ENCODE measurements around the gene EXOC1.
"Not testable (repeated sequence)": the region's sequence is repeated elsewhere in the genome, so short reads cannot be mapped to it uniquely, and the experiment has no call there.

EXOC1 gene

GRCh38 chr4:55853484-55854046, at the start of gene EXOC1:
EXOC1 (plus strand) TSS chr4:55853648; CDS start chr4:55858324, 4,676 bp downstream.
- H3K4me3 ChIP-seq (ENCODE audit: low read depth, low read length): peak within 1 kb of the TSS; percentile 85
- DNase-seq (ENCODE audit: low read depth): peak; percentile 89

- H3K4me3 ChIP-seq (ENCODE audit: low read depth, low read length): no peak overlapping the region
- no peak for DNase-seq (ENCODE audit: low read depth)
Measured at GRCh38 chr4:55807556-55807955, 45.9 kb upstream of the EXOC1 start.

GRCh38 chr4:55808186-55808585, 45.3 kb upstream of the EXOC1 start:
- no peak for DNase-seq (ENCODE audit: low read depth)
- H3K4me3 ChIP-seq (ENCODE audit: low read depth, low read length): no peak overlapping the region

- DNase-seq (ENCODE audit: low read depth): no peak
- no peak overlapping the region for H3K4me3 ChIP-seq (ENCODE audit: low read depth, low read length)
Measured at GRCh38 chr4:55808632-55809031, 44.8 kb upstream of the EXOC1 start.

GRCh38 chr4:55817691-55818090, 35.8 kb upstream of the EXOC1 start:
- no peak overlapping the region for H3K4me3 ChIP-seq (ENCODE audit: low read depth, low read length)
- no peak for DNase-seq (ENCODE audit: low read depth)

GRCh38 chr4:55819634-55820033, 33.8 kb upstream of the EXOC1 start, which contains the start of gene EXOC1L:
EXOC1L (plus strand) TSS chr4:55819790; CDS start chr4:55820027, 237 bp downstream.
- no peak for DNase-seq (ENCODE audit: low read depth)
- H3K4me3 ChIP-seq (ENCODE audit: low read depth, low read length): peak within 1 kb of the TSS; percentile 32

GRCh38 chr4:55820279-55820678, 33.2 kb upstream of the EXOC1 start:
- DNase-seq (ENCODE audit: low read depth): no peak
- no peak overlapping the region for H3K4me3 ChIP-seq (ENCODE audit: low read depth, low read length)

- DNase-seq (ENCODE audit: low read depth): no peak
Measured at GRCh38 chr4:55822329-55822728, 31.1 kb upstream of the EXOC1 start.

GRCh38 chr4:55824865-55825264, 28.6 kb upstream of the EXOC1 start:
- no peak overlapping the region for H3K4me3 ChIP-seq (ENCODE audit: low read depth, low read length)

More at GRCh38 chr4:55822329-55822728, 31.1 kb upstream of the EXOC1 start:
- no peak overlapping the region for H3K4me3 ChIP-seq (ENCODE audit: low read depth, low read length)

GRCh38 chr4:55826986-55827385, 26.5 kb upstream of the EXOC1 start:
- DNase-seq (ENCODE audit: low read depth): no peak
- H3K4me3 ChIP-seq (ENCODE audit: low read depth, low read length): no peak overlapping the region

More at GRCh38 chr4:55824865-55825264, 28.6 kb upstream of the EXOC1 start:
- DNase-seq (ENCODE audit: low read depth): no peak

GRCh38 chr4:55827582-55827981, 25.9 kb upstream of the EXOC1 start:
- H3K4me3 ChIP-seq (ENCODE audit: low read depth, low read length): no peak overlapping the region
- DNase-seq (ENCODE audit: low read depth): no peak

GRCh38 chr4:55830048-55830447, 23.4 kb upstream of the EXOC1 start:
- no peak overlapping the region for H3K4me3 ChIP-seq (ENCODE audit: low read depth, low read length)
- no peak for DNase-seq (ENCODE audit: low read depth)

- H3K4me3 ChIP-seq (ENCODE audit: low read depth, low read length): no peak overlapping the region
- DNase-seq (ENCODE audit: low read depth): no peak
Measured at GRCh38 chr4:55830716-55831115, 22.7 kb upstream of the EXOC1 start.

- DNase-seq (ENCODE audit: low read depth): peak; percentile 29
- H3K4me3 ChIP-seq (ENCODE audit: low read depth, low read length): no peak overlapping the region
Measured at GRCh38 chr4:55834086-55834795, 19.2 kb upstream of the EXOC1 start.

GRCh38 chr4:55837903-55838302, 15.5 kb upstream of the EXOC1 start:
- H3K4me3 ChIP-seq (ENCODE audit: low read depth, low read length): no peak overlapping the region
- DNase-seq (ENCODE audit: low read depth): no peak

GRCh38 chr4:55838356-55838755, 15.1 kb upstream of the EXOC1 start:
- H3K4me3 ChIP-seq (ENCODE audit: low read depth, low read length): no peak overlapping the region
- no peak for DNase-seq (ENCODE audit: low read depth)

GRCh38 chr4:55838952-55839351, 14.5 kb upstream of the EXOC1 start:
- no peak for DNase-seq (ENCODE audit: low read depth)
- no peak overlapping the region for H3K4me3 ChIP-seq (ENCODE audit: low read depth, low read length)

GRCh38 chr4:55840956-55841355, 12.5 kb upstream of the EXOC1 start:
- H3K4me3 ChIP-seq (ENCODE audit: low read depth, low read length): no peak overlapping the region
- DNase-seq (ENCODE audit: low read depth): no peak

GRCh38 chr4:55841373-55842239, 11.8 kb upstream of the EXOC1 start:
- not testable (repeated sequence) for H3K4me3 ChIP-seq (ENCODE audit: low read depth, low read length)

GRCh38 chr4:55842312-55842711, 11.1 kb upstream of the EXOC1 start:
- DNase-seq (ENCODE audit: low read depth); H3K4me3 ChIP-seq (ENCODE audit: low read depth, low read length): not testable (repeated sequence)

More at GRCh38 chr4:55841373-55842239, 11.8 kb upstream of the EXOC1 start:
- DNase-seq (ENCODE audit: low read depth): not testable (repeated sequence)
